ENCODE data around the gene FAM20B.

DNA sequence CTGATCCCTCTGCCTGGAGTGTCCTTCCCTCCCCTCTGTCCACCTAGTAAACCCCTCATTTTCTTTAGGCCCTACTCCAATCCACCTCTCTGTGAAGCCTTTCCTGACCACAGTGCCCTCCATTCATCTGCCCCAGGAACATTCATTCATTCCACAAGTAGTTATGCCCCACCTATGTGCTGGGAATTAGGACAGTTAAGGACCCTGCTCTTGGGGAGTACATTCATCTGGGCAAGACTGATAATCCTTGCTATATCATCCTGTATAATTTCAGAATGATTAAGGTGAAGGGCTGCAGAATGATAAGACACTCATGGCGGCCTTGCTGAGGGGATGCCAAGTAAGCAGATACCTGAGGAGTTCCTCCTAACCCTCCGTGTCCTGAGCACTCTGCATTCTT, 10.3 kb upstream of the FAM20B start:
- TF ChIP-seq, protein P1, sequence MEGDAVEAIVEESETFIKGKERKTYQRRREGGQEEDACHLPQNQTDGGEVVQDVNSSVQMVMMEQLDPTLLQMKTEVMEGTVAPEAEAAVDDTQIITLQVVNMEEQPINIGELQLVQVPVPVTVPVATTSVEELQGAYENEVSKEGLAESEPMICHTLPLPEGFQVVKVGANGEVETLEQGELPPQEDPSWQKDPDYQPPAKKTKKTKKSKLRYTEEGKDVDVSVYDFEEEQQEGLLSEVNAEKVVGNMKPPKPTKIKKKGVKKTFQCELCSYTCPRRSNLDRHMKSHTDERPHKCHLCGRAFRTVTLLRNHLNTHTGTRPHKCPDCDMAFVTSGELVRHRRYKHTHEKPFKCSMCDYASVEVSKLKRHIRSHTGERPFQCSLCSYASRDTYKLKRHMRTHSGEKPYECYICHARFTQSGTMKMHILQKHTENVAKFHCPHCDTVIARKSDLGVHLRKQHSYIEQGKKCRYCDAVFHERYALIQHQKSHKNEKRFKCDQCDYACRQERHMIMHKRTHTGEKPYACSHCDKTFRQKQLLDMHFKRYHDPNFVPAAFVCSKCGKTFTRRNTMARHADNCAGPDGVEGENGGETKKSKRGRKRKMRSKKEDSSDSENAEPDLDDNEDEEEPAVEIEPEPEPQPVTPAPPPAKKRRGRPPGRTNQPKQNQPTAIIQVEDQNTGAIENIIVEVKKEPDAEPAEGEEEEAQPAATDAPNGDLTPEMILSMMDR (IDR thresholded peaks at IDR 0.05) = no peak
- TF ChIP-seq POLR2A (IDR thresholded peaks at IDR 0.05) (no peak), EP300 (IDR thresholded peaks at IDR 0.05) (no peak)
